Suprapubic skin (tissue), 4 donors: ENCODE measurements around the gene SETD5. TPM values are rescaled to one million over a fixed set of nuclear protein-coding genes. Genes with fewer than 3 reads are reported as not detected.

ENCODE experiments used
- DNase-seq, 2 donors: peaks; one replicate each; pipeline ENCODE4 v3.0.0-alpha.2; 2019; ENCODE audit warnings: low spot score in 2 of 2
- H3K27ac ChIP-seq: fragments of 200-600 bp; sonication (generic); one replicate; pipeline ENCODE4 v1.5.1; 2019
- H3K27me3 ChIP-seq: fragments of 200-600 bp; sonication (generic); one replicate; pipeline ENCODE4 v1.5.1; 2019
- H3K36me3 ChIP-seq: fragments of 200-600 bp; sonication (generic); one replicate; pipeline ENCODE4 v1.5.1; 2019
- H3K4me1 ChIP-seq: fragments of 200-600 bp; sonication (generic); one replicate; pipeline ENCODE4 v1.5.1; 2019
- H3K4me3 ChIP-seq: fragments of 200-600 bp; sonication (generic); one replicate; pipeline ENCODE4 v1.5.1; 2019; ENCODE audit warnings: mild to moderate bottlenecking
- H3K9me3 ChIP-seq: fragments of 200-600 bp; sonication (generic); one replicate; pipeline ENCODE4 v1.5.1; 2019
- CTCF ChIP-seq, 2 donors: fragments of 200-600 bp in 1 of 2; fragments of 450-650 bp in 1 of 2; sonication (generic) in 1 of 2; IDR thresholded peaks; one replicate each; pipeline ENCODE4 v1.5.1; 2016 to 2019; ENCODE audit warnings: antibody characterized with exemption in 2 of 2, mild to moderate bottlenecking in 1 of 2, moderate library complexity in 1 of 2
- EP300 ChIP-seq: sonication (generic); formaldehyde crosslinking; IDR thresholded peaks from one replicate; pipeline ENCODE4 v1.6.1; 2017; ENCODE audit warnings: antibody characterized with exemption
- POLR2A ChIP-seq, 2 donors: fragments of 450-650 bp; IDR thresholded peaks; one replicate each; pipeline ENCODE4 v1.6.1; 2017; ENCODE audit warnings: antibody characterized with exemption in 2 of 2, mild to moderate bottlenecking in 2 of 2, moderate library complexity in 2 of 2
- POLR2AphosphoS5 ChIP-seq, 3 donors: sonication (generic); formaldehyde crosslinking; IDR thresholded peaks; one replicate each; pipeline ENCODE4 v1.6.1; 2017; ENCODE audit warnings: antibody characterized with exemption in 3 of 3
- WGBS: methylation state at CpG from one replicate; pipeline ENCODE4 v1.1.5; 2018; 5-methylcytosine and 5-hydroxymethylcytosine counted together
- total RNA-seq, 4 donors: library from RNA; depleted of rRNA; stranded (reverse); fragments of >200 nt; gene quantifications; one replicate each; pipeline ENCODE4 v1.1.0, GENCODE V29; 2016

SETD5 gene
- total RNA-seq, 4 donors from 2014 or later: 72.5 to 272 (median 108) TPM

GRCh38 chr3:9392041-9392440, 5.4 kb upstream of the SETD5 start:
- WGBS: 15% methylated on average over 1 of the region's 1 CpG

GRCh38 chr3:9395570-9396300, 1.7 kb upstream of the SETD5 start:
- no peak for DNase-seq
- 3% methylated on average over 15 of the region's 15 CpGs for WGBS
- H3K4me1 ChIP-seq: peaks cover 69% of the 10 kb centered on the region
- peaks cover 19% of the 10 kb centered on the region for H3K36me3 ChIP-seq
- H3K4me3 ChIP-seq: peak overlapping the region; percentile 89
- H3K27me3 ChIP-seq: no peaks in the 10 kb centered on the region
- TF ChIP-seq CTCF (IDR thresholded peaks at IDR 0.05) (no peak), POLR2AphosphoS5 (IDR thresholded peaks at IDR 0.05) (peak in 2 of 3 donors; percentile 36 to 52), EP300 (no peak), POLR2A (IDR thresholded peaks at IDR 0.05) (no peak)
- no peaks in the 10 kb centered on the region for H3K9me3 ChIP-seq
- peak overlapping the region; percentile 100 for H3K27ac ChIP-seq

More at GRCh38 chr3:9392041-9392440, 5.4 kb upstream of the SETD5 start:
- Histone ChIP-seq H3K27ac (no peak overlapping the region), H3K27me3 (no peaks in the 10 kb centered on the region), H3K4me3 (no peak overlapping the region), H3K36me3 (peaks cover 47% of the 10 kb centered on the region), H3K4me1 (peaks cover 64% of the 10 kb centered on the region), H3K9me3 (no peaks in the 10 kb centered on the region)
- no peak for TF ChIP-seq POLR2AphosphoS5 (IDR thresholded peaks at IDR 0.05)
- TF ChIP-seq CTCF (IDR thresholded peaks at IDR 0.05): no peak
- no peak for TF ChIP-seq EP300
- no peak for TF ChIP-seq POLR2A (IDR thresholded peaks at IDR 0.05)
- no peak for DNase-seq

- peak; percentile 94 to 95 for DNase-seq
- Histone ChIP-seq H3K9me3 (no peaks in the 10 kb centered on the region), H3K27ac (peak overlapping the region; percentile 100), H3K36me3 (peaks cover 14% of the 10 kb centered on the region), H3K27me3 (no peaks in the 10 kb centered on the region), H3K4me1 (peaks cover 73% of the 10 kb centered on the region), H3K4me3 (peak overlapping the region; percentile 89)
- TF ChIP-seq EP300: no peak
- TF ChIP-seq CTCF (IDR thresholded peaks at IDR 0.05): no peak
- TF ChIP-seq POLR2A (IDR thresholded peaks at IDR 0.05): no peak
- TF ChIP-seq POLR2AphosphoS5 (IDR thresholded peaks at IDR 0.05): no peak
- 0% methylated on average over 7 of the region's 25 CpGs for WGBS
Measured at GRCh38 chr3:9396301-9396631, 1.1 kb upstream of the SETD5 start.

- Histone ChIP-seq H3K36me3 (peaks cover 10% of the 10 kb centered on the region), H3K27me3 (no peaks in the 10 kb centered on the region), H3K27ac (peak overlapping the region; percentile 100), H3K4me1 (peaks cover 73% of the 10 kb centered on the region), H3K9me3 (no peaks in the 10 kb centered on the region), H3K4me3 (peak overlapping the region; percentile 89)
- peak; percentile 99 to 100 for DNase-seq
- no peak for TF ChIP-seq EP300
- no peak for TF ChIP-seq CTCF (IDR thresholded peaks at IDR 0.05)
- TF ChIP-seq POLR2AphosphoS5 (IDR thresholded peaks at IDR 0.05): peak in 2 of 3 donors; percentile 62 to 76
- no peak for TF ChIP-seq POLR2A (IDR thresholded peaks at IDR 0.05)
- WGBS: 0% methylated on average over 19 of the region's 71 CpGs
Measured at GRCh38 chr3:9396632-9397331, 633 bp upstream of the SETD5 start.
